GM23338 (cell line): ENCODE data around the gene GRHL3. TPM values are rescaled to one million over a fixed set of nuclear protein-coding genes. Genes with fewer than 3 reads are reported as not detected.
A peak's percentile ranks its signal among the peaks of the same experiment; 100 is the strongest.

Source experiments
- ATAC-seq: fragments of 200-7000 bp; cut with Tn5 transposase; 3 replicates; pipeline ENCODE4 v1.9.1; 2020
- DNase-seq: peaks from one replicate; pipeline ENCODE4 v3.0.0-alpha.2; 2015; ENCODE audit warnings: low spot score
- H2AFZ ChIP-seq: fragments of 200-600 bp; sonication (generic); 2 replicates; pipeline ENCODE4 v1.8.0; 2016; ENCODE audit warnings: antibody characterized with exemption, mild to moderate bottlenecking, moderate library complexity
- H3F3A ChIP-seq: fragments of 200-600 bp; sonication (generic); replicated peaks from 2 replicates; pipeline ENCODE4 v1.8.0; 2017; ENCODE audit warnings: antibody characterized with exemption, mixed run types, low read depth
- H3K27ac ChIP-seq: fragments of 200-600 bp; sonication (generic); 2 replicates; pipeline ENCODE4 v1.6.1; 2016; ENCODE audit warnings: low read depth
- H3K27me3 ChIP-seq: fragments of 200-600 bp; sonication (generic); 2 replicates; pipeline ENCODE4 v1.8.0; 2016; ENCODE audit warnings: mild to moderate bottlenecking, mixed run types, moderate library complexity; ENCODE audit not compliant: insufficient read depth
- H3K36me3 ChIP-seq: fragments of 200-600 bp; sonication (generic); 2 replicates; pipeline ENCODE4 v1.8.0; 2016; ENCODE audit warnings: mild to moderate bottlenecking; ENCODE audit not compliant: insufficient read depth
- H3K4me1 ChIP-seq: fragments of 200-600 bp; sonication (generic); 2 replicates; pipeline ENCODE4 v1.8.0; 2016; ENCODE audit warnings: mild to moderate bottlenecking, moderate library complexity; ENCODE audit not compliant: insufficient read depth
- H3K4me2 ChIP-seq: fragments of 200-600 bp; sonication (generic); 2 replicates; pipeline ENCODE4 v1.7.1; 2017; ENCODE audit warnings: mixed run types
- H3K4me3 ChIP-seq: fragments of 200-600 bp; sonication (generic); 2 replicates; pipeline ENCODE4 v1.6.1; 2016; ENCODE audit warnings: mixed run types
- H3K79me2 ChIP-seq: fragments of 200-600 bp; sonication (generic); replicated peaks from 2 replicates; pipeline ENCODE4 v1.8.0; 2017; ENCODE audit warnings: mild to moderate bottlenecking; ENCODE audit not compliant: insufficient read depth
- H3K9me2 ChIP-seq: fragments of 200-600 bp; sonication (generic); 2 replicates; pipeline ENCODE4 v1.8.0; 2017; ENCODE audit not compliant: insufficient read depth
- H4K20me1 ChIP-seq: fragments of 200-600 bp; sonication (generic); replicated peaks from 2 replicates; pipeline ENCODE4 v1.8.0; 2017; ENCODE audit warnings: mild to moderate bottlenecking; ENCODE audit not compliant: insufficient read depth
- H3K27ac Mint-ChIP-seq: 2 replicates; pipeline ENCODE4 v1.8.0; 2020; ENCODE audit warnings: inconsistent platforms, mild to moderate bottlenecking, moderate library complexity, mixed read lengths
- H3K27me3 Mint-ChIP-seq: 3 replicates; pipeline ENCODE4 v1.8.0; 2022; ENCODE audit warnings: low read depth, mild to moderate bottlenecking, moderate library complexity, mixed read lengths, inconsistent platforms; ENCODE audit not compliant: insufficient read depth, poor library complexity
- H3K36me3 Mint-ChIP-seq: 3 replicates; pipeline ENCODE4 v1.8.0; 2021; ENCODE audit warnings: low read depth, mild to moderate bottlenecking, inconsistent platforms, moderate library complexity, mixed read lengths
- H3K4me1 Mint-ChIP-seq: 3 replicates; pipeline ENCODE4 v1.8.0; 2020; ENCODE audit warnings: mild to moderate bottlenecking, inconsistent platforms, mixed read lengths
- H3K4me3 Mint-ChIP-seq: 3 replicates; pipeline ENCODE4 v1.8.0; 2021; ENCODE audit warnings: moderate library complexity, mild to moderate bottlenecking, inconsistent platforms, mixed read lengths
- H3K9me3 Mint-ChIP-seq: 3 replicates; pipeline ENCODE4 v1.8.0; 2020; ENCODE audit warnings: moderate library complexity, mild to moderate bottlenecking, inconsistent platforms, mixed read lengths
- CTCF ChIP-seq, 2 experiments: fragments of 200-600 bp in 1 of 2; sonication (generic) in 1 of 2; conservative IDR thresholded peaks; 2 replicates each; pipeline versions ENCODE4 v1.5.1 to v1.6.1; 2016 to 2017; ENCODE audit warnings: antibody characterized with exemption in 2 of 2, low read depth in 2 of 2, mild to moderate bottlenecking in 2 of 2, moderate library complexity in 1 of 2
- EZH2 ChIP-seq: fragments of 200-600 bp; sonication (generic); IDR thresholded peaks from one replicate; pipeline ENCODE4 v1.8.0; 2017; ENCODE audit warnings: antibody characterized with exemption, mild to moderate bottlenecking, low read depth; ENCODE audit not compliant: unreplicated experiment
- polyA plus RNA-seq: library from polyadenylated mRNA; unstranded; fragments of >200 nt; fragmentation: Nextera tagmentation; extraction: Ambion mirVana; gene quantifications from 2 replicates; pipeline ENCODE4 v1.2.1, GENCODE V29; 2016
- total RNA-seq: library from RNA; depleted of rRNA; stranded (reverse); fragments of >200 nt; shearing (Covaris generic); gene quantifications from 2 replicates; pipeline ENCODE4 v1.2.3, GENCODE V29; 2014
- TF ChIP-seq, protein P1 (sequence below): fragments of 250-450 bp; sonication (Bioruptor Pico); IDR thresholded peaks from 2 replicates; pipeline ENCODE4 v1.5.0; 2020; ENCODE audit warnings: mild to moderate bottlenecking, moderate library complexity

The GRHL3 gene
- total and polyA plus RNA-seq, 2 experiments from 2014 or later: 0.78 to 1.1 TPM

DNA sequence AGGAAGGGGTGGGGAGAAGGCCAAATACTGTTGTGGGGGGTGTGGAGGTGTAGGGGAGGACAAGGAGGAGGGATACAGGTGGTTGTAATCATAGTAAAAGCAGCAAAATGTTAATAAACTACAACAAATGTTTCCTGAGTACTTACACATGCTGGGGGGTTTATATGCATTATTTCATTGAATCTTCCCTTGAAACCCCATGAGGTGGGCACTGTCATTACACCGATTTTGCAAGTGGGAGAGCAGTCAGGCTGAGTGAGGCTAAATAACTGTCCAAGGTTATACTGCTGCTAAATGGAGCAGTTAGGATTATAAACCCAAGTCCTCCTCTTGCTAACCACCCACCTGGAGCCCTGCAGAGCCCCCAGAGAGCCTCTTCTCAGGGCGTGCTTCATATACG is 14.4 kb upstream of the GRHL3 start:
- no peak overlapping the region for H3K27ac ChIP-seq
- Mint-ChIP-seq H3K4me3 (no peak overlapping the region), H3K27me3 (peaks cover 7% of the 10 kb centered on the region), H3K4me1 (peaks cover 43% of the 10 kb centered on the region), H3K27ac (no peak overlapping the region), H3K9me3 (no peaks in the 10 kb centered on the region), H3K36me3 (no peaks in the 10 kb centered on the region)
- DNase-seq: no peak
- no peaks in the 10 kb centered on the region for H3K27me3 ChIP-seq
- H3K4me2 ChIP-seq: no peak overlapping the region
- ATAC-seq: no peak
- H3K36me3 ChIP-seq: no peaks in the 10 kb centered on the region
- H3K79me2 ChIP-seq: no peaks in the 10 kb centered on the region
- H3F3A ChIP-seq: no peaks in the 10 kb centered on the region
- H3K4me1 ChIP-seq: peaks cover 31% of the 10 kb centered on the region
- H3K4me3 ChIP-seq: no peak overlapping the region
- no peaks in the 10 kb centered on the region for H4K20me1 ChIP-seq
- peak overlapping the region; percentile 66; the same call in 1 of the 2 replicates for H2AFZ ChIP-seq
- 0 out of 2 replicates have a peak, but pooled peaks cover 3% of the 10 kb centered on the region for H3K9me2 ChIP-seq
- TF ChIP-seq, protein P1, sequence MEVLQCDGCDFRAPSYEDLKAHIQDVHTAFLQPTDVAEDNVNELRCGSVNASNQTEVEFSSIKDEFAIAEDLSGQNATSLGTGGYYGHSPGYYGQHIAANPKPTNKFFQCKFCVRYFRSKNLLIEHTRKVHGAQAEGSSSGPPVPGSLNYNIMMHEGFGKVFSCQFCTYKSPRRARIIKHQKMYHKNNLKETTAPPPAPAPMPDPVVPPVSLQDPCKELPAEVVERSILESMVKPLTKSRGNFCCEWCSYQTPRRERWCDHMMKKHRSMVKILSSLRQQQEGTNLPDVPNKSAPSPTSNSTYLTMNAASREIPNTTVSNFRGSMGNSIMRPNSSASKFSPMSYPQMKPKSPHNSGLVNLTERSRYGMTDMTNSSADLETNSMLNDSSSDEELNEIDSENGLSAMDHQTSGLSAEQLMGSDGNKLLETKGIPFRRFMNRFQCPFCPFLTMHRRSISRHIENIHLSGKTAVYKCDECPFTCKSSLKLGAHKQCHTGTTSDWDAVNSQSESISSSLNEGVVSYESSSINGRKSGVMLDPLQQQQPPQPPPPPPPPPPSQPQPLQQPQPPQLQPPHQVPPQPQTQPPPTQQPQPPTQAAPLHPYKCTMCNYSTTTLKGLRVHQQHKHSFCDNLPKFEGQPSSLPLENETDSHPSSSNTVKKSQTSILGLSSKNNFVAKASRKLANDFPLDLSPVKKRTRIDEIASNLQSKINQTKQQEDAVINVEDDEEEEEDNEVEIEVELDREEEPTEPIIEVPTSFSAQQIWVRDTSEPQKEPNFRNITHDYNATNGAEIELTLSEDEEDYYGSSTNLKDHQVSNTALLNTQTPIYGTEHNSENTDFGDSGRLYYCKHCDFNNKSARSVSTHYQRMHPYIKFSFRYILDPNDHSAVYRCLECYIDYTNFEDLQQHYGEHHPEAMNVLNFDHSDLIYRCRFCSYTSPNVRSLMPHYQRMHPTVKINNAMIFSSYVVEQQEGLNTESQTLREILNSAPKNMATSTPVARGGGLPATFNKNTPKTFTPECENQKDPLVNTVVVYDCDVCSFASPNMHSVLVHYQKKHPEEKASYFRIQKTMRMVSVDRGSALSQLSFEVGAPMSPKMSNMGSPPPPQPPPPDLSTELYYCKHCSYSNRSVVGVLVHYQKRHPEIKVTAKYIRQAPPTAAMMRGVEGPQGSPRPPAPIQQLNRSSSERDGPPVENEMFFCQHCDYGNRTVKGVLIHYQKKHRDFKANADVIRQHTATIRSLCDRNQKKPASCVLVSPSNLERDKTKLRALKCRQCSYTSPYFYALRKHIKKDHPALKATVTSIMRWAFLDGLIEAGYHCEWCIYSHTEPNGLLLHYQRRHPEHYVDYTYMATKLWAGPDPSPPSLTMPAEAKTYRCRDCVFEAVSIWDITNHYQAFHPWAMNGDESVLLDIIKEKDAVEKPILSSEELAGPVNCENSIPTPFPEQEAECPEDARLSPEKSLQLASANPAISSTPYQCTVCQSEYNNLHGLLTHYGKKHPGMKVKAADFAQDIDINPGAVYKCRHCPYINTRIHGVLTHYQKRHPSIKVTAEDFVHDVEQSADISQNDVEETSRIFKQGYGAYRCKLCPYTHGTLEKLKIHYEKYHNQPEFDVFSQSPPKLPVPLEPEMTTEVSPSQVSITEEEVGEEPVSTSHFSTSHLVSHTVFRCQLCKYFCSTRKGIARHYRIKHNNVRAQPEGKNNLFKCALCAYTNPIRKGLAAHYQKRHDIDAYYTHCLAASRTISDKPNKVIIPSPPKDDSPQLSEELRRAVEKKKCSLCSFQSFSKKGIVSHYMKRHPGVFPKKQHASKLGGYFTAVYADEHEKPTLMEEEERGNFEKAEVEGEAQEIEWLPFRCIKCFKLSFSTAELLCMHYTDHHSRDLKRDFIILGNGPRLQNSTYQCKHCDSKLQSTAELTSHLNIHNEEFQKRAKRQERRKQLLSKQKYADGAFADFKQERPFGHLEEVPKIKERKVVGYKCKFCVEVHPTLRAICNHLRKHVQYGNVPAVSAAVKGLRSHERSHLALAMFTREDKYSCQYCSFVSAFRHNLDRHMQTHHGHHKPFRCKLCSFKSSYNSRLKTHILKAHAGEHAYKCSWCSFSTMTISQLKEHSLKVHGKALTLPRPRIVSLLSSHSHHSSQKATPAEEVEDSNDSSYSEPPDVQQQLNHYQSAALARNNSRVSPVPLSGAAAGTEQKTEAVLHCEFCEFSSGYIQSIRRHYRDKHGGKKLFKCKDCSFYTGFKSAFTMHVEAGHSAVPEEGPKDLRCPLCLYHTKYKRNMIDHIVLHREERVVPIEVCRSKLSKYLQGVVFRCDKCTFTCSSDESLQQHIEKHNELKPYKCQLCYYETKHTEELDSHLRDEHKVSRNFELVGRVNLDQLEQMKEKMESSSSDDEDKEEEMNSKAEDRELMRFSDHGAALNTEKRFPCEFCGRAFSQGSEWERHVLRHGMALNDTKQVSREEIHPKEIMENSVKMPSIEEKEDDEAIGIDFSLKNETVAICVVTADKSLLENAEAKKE: no peak
- no peak for TF ChIP-seq EZH2
- peak in 1 of 2 experiments; percentile 24; a peak in 2 of 4 replicates for TF ChIP-seq CTCF (conservative IDR thresholded peaks at IDR 0.05; ENCODE audit: low read depth in 2 of 2)
